ENCODE data around the gene HDAC11. TPM values are rescaled to one million over a fixed set of nuclear protein-coding genes. Genes with fewer than 3 reads are reported as not detected.

HDAC11 gene
- total RNA-seq, 1 experiment from 2014 or later = 7.0 TPM

DNA sequence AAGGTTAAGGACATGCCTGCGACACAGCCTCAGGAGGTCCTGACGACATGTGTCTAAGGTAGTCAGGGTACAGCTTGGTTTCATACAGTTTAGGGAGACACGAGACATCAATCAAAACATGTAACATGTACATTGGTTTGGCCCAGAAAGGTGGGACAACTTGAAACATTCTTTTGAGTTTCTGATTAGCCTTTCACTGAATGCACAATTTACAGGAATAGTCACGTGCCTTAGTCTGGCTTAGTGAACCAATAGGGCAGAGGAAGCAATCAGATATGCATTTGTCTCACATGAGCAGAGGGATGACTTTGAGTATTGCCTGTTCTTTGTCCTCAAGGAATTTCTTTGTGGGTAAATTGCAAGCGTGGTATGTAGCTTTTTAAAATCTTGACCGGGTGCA lies 24.5 kb upstream of the HDAC11 start:
- H3K36me3 Mint-ChIP-seq (ENCODE audit: insufficient read depth in 1 of 3, low read depth in 3 of 3) = no peaks in the 10 kb centered on the region
- no peak overlapping the region for H2BK5ac ChIP-seq (ENCODE audit: insufficient read length, low read length)
- no peak overlapping the region for H2BK15ac ChIP-seq (ENCODE audit: low read depth, low read length)
- no peak overlapping the region for H4K8ac ChIP-seq (replicated peaks; ENCODE audit: insufficient read length, low read depth, low read length)
- no peak overlapping the region for H3K23ac ChIP-seq (ENCODE audit: insufficient read length, low read depth, low read length)
- no peak overlapping the region for H3K9ac ChIP-seq (ENCODE audit: extremely low read depth, insufficient read length, low read length)
- no peaks in the 10 kb centered on the region; the same call in 1 of the 2 replicates for H3K27me3 ChIP-seq (ENCODE audit: insufficient read depth, low read length)
- H3T11ph ChIP-seq (ENCODE audit: low read length) = no peak overlapping the region
- H3K14ac ChIP-seq (ENCODE audit: insufficient read depth, low read length) = no peak overlapping the region
- no peak overlapping the region for H3K18ac ChIP-seq (ENCODE audit: insufficient read length, low read depth, low read length)
- H3K4me1 Mint-ChIP-seq = peaks cover 9 to 13% of the 10 kb centered on the region in 2 experiments
- H2AFZ ChIP-seq (ENCODE audit: low read length) = no peak overlapping the region
- H4K20me1 ChIP-seq (ENCODE audit: control insufficient read depth, insufficient read depth, insufficient read length) = no peaks in the 10 kb centered on the region
- TF ChIP-seq, protein P1, sequence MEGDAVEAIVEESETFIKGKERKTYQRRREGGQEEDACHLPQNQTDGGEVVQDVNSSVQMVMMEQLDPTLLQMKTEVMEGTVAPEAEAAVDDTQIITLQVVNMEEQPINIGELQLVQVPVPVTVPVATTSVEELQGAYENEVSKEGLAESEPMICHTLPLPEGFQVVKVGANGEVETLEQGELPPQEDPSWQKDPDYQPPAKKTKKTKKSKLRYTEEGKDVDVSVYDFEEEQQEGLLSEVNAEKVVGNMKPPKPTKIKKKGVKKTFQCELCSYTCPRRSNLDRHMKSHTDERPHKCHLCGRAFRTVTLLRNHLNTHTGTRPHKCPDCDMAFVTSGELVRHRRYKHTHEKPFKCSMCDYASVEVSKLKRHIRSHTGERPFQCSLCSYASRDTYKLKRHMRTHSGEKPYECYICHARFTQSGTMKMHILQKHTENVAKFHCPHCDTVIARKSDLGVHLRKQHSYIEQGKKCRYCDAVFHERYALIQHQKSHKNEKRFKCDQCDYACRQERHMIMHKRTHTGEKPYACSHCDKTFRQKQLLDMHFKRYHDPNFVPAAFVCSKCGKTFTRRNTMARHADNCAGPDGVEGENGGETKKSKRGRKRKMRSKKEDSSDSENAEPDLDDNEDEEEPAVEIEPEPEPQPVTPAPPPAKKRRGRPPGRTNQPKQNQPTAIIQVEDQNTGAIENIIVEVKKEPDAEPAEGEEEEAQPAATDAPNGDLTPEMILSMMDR (conservative IDR thresholded peaks at IDR 0.05) = no peak
- H3K9me3 ChIP-seq (ENCODE audit: control insufficient read depth, low read depth, low read length) = no peaks in the 10 kb centered on the region
- no peak for DNase-seq
- H3K79me1 ChIP-seq (ENCODE audit: insufficient read depth, low read depth, low read length, poor library complexity, severe bottlenecking) = no peaks in the 10 kb centered on the region
- no peaks in the 10 kb centered on the region for H3K9me3 Mint-ChIP-seq
- H2BK120ac ChIP-seq (ENCODE audit: low read depth, low read length, poor library complexity, severe bottlenecking) = no peak overlapping the region
- no peaks in the 10 kb centered on the region for H3K4me1 ChIP-seq (ENCODE audit: insufficient read depth, low read length)
- no peak overlapping the region for H3K4me2 ChIP-seq (ENCODE audit: insufficient read depth, insufficient read length, low read length)
- H4K5ac ChIP-seq (ENCODE audit: insufficient read length, low read depth, low read length) = no peak overlapping the region
- H2BK20ac ChIP-seq (ENCODE audit: low read depth, low read length, poor library complexity, severe bottlenecking) = no peak overlapping the region
- no peak overlapping the region for H3K27ac ChIP-seq (ENCODE audit: insufficient read length, low read depth, low read length)
- no peaks in the 10 kb centered on the region for H3K79me2 ChIP-seq (ENCODE audit: insufficient read depth, low read length)
- H2AK5ac ChIP-seq (ENCODE audit: insufficient read length, low read length) = no peak overlapping the region
- H3K27me3 Mint-ChIP-seq (ENCODE audit: low read depth) = peaks cover 19% of the 10 kb centered on the region
- no peak overlapping the region for H4K91ac ChIP-seq (ENCODE audit: insufficient read length, low read depth, low read length)
- WGBS (ENCODE audit: extremely low coverage, insufficient read length, low lambda C conversion rate) = no CpG with 5 or more reads among the region's 6 CpGs
- H3K4me3 Mint-ChIP-seq = no peak overlapping the region
- H3K27ac Mint-ChIP-seq = no peak overlapping the region
- H3K56ac ChIP-seq (ENCODE audit: insufficient read length, low read depth, low read length) = no peak overlapping the region
- H2BK12ac ChIP-seq (ENCODE audit: insufficient read length, low read depth, low read length) = no peak overlapping the region
- no peaks in the 10 kb centered on the region for H3K23me2 ChIP-seq (ENCODE audit: insufficient read length, low read depth, low read length, poor library complexity, severe bottlenecking)
- no peak overlapping the region for H3K4ac ChIP-seq (ENCODE audit: low read depth, low read length)

Data from H9 (cell line).